ENCODE results near the gene DHX32. TPM values are rescaled to one million over a fixed set of nuclear protein-coding genes. Genes with fewer than 3 reads are reported as not detected.

DHX32 gene
- total RNA-seq, 1 donor from 2014 or later, result 46.4 TPM

DNA sequence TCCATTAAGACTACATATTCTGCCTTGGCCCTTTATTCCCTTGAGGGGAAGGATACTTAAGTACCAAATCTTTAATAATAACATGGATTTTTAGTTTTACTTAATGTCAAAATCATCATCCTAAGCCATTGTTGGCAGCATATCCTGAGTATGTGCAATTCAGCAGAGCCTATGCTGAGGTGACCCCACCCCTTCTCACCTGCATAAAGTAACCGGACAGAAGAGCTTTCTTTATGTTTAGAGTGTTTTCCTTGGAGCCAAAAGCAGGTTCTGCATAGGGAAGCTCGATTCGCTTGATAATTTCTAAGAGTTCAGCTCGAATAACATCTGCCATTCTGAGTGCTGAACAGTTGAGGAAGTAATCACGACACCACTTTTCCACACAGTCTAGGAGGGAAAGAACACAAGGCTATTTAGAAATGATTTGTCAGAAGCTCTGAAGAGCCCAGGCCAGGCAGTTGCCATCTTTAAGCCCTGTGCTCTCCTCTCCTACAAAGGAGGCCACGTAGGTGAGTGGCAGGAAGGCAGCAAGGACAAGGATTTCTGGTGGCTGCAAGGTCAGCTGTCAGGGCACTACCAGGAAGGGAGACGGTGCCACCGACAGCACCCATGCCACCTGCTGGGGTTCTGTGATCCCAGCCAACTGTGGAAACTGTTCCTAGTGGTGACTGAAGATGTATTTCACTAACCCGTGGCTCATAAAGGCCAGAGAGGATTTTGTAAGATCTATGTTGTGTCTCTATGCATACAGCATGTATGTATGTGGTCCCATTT lies 42.1 kb downstream of the DHX32 start:
- Histone ChIP-seq H3K4me1 (peaks cover under 1% of the 10 kb centered on the region), H3K9me3 (replicated peaks) (no peaks in the 10 kb centered on the region), H3K27ac (replicated peaks) (no peak overlapping the region), H3K27me3 (ENCODE audit: low read depth) (no peaks in the 10 kb centered on the region), H3K4me3 (no peak overlapping the region), H3K36me3 (peaks cover 82% of the 10 kb centered on the region)
- DNase-seq, result no peak
- TF ChIP-seq, protein P1, sequence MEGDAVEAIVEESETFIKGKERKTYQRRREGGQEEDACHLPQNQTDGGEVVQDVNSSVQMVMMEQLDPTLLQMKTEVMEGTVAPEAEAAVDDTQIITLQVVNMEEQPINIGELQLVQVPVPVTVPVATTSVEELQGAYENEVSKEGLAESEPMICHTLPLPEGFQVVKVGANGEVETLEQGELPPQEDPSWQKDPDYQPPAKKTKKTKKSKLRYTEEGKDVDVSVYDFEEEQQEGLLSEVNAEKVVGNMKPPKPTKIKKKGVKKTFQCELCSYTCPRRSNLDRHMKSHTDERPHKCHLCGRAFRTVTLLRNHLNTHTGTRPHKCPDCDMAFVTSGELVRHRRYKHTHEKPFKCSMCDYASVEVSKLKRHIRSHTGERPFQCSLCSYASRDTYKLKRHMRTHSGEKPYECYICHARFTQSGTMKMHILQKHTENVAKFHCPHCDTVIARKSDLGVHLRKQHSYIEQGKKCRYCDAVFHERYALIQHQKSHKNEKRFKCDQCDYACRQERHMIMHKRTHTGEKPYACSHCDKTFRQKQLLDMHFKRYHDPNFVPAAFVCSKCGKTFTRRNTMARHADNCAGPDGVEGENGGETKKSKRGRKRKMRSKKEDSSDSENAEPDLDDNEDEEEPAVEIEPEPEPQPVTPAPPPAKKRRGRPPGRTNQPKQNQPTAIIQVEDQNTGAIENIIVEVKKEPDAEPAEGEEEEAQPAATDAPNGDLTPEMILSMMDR (IDR thresholded peaks at IDR 0.05; ENCODE audit: borderline replicate concordance), result no peak
- intact Hi-C loops (cut with micrococcal nuclease), result loop anchor here (10.0 kb wide), 1 partner anchor 104 kb away; no protein-coding TSS in a partner anchor

DNA sequence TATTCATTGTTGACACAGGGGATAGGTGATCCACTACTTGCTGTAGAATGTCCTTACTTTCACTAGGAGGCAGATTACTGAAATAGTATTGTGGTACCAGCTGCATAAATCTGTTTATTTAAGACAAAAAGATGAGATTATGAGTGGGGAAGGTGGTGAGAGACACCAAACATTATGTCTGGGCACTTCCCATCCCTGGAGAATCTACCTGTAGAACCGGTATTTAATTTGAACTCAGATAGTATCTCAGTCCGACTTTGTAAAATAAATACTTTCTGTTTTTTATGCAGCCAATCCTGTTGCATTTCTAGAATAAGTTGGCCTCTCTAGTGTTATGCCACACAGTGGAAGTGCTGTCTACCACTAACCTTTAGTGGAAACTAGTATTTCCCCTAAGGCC lies 44.3 kb downstream of the DHX32 start:
- no peak for DNase-seq
- H3K27me3 ChIP-seq (ENCODE audit: low read depth), result no peaks in the 10 kb centered on the region
- TF ChIP-seq, protein P1 (IDR thresholded peaks at IDR 0.05; ENCODE audit: borderline replicate concordance), result no peak
- H3K4me3 ChIP-seq, result no peak overlapping the region
- no peak overlapping the region for H3K27ac ChIP-seq (replicated peaks)
- no peaks in the 10 kb centered on the region for H3K4me1 ChIP-seq
- H3K9me3 ChIP-seq (replicated peaks), result no peaks in the 10 kb centered on the region
- intact Hi-C loops (cut with micrococcal nuclease), result loop anchor here (10.0 kb wide), 1 partner anchor 102 kb away; no protein-coding TSS in a partner anchor
- H3K36me3 ChIP-seq, result peaks cover 96% of the 10 kb centered on the region

DNA sequence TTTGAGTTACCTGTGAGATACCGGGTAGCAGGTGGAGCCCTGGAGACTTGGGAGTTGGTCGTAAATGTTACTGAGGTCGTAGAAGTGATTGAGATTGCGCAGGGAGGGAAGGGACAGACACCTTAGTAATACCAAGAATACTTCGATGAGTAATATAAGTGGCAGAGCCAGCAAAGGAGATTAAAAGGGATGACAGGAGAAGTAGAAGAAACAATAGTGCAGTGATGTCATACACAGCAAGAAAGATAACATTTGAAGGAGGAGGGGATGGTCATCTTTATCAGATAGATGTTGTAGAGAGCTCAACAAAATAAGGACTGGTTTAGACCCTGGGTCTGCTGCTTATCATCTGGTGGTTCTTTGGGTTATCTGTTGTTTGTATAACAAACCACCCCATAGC lies 52.8 kb downstream of the DHX32 start:
- no peak overlapping the region for H3K4me3 ChIP-seq
- intact Hi-C loops (cut with micrococcal nuclease), result no loop called here
- no peak for DNase-seq
- H3K36me3 ChIP-seq, result peaks cover 68% of the 10 kb centered on the region
- TF ChIP-seq, protein P1 (IDR thresholded peaks at IDR 0.05; ENCODE audit: borderline replicate concordance), result no peak
- H3K27me3 ChIP-seq (ENCODE audit: low read depth), result no peaks in the 10 kb centered on the region
- H3K27ac ChIP-seq (replicated peaks), result no peak overlapping the region
- peaks cover 34% of the 10 kb centered on the region for H3K4me1 ChIP-seq
- no peaks in the 10 kb centered on the region for H3K9me3 ChIP-seq (replicated peaks)

DNA sequence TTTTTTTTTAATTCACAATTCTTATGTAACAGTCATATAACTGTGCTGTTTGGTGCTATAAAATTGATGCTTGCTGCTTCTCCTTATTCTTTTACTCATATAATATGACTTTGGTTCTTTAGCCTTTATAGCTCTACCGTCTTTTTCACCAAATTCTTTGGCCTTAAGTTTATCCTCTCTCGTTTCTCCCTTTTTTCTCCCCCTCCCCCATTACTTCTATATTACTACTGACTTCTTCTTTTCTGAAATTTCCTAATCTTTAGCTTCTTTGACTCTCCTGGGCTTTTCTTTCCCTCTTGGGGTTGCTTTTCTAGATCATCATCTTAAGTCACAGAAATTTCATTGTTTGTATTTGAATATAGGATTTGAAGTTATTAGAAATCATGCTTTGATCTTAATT lies 54.0 kb downstream of the DHX32 start:
- no peaks in the 10 kb centered on the region for H3K27me3 ChIP-seq (ENCODE audit: low read depth)
- intact Hi-C loops (cut with micrococcal nuclease), result no loop called here
- H3K36me3 ChIP-seq, result peaks cover 56% of the 10 kb centered on the region
- H3K27ac ChIP-seq (replicated peaks), result no peak overlapping the region
- TF ChIP-seq, protein P1 (IDR thresholded peaks at IDR 0.05; ENCODE audit: borderline replicate concordance), result no peak
- H3K4me3 ChIP-seq, result no peak overlapping the region
- no peaks in the 10 kb centered on the region for H3K9me3 ChIP-seq (replicated peaks)
- no peak for DNase-seq
- peaks cover 43% of the 10 kb centered on the region for H3K4me1 ChIP-seq

DNA sequence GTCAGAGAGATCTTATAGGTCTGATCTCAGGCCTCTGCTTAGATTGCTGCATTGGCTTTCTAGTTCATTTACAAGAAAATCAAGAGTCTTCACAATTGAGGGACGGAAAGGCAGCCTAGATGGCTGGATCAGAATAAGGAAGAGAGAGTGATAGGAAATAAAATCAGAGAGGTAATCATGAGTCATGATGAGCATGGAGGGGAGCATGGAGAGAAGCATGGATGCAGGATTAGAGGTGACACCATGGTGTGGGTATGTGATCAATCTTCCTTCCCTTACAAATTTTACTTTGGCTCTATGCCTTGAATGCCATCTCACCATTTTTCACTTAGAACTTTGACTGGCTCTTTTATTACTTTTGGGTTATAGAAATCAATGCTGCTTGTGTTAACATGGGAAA lies 56.4 kb downstream of the DHX32 start:
- TF ChIP-seq, protein P1 (IDR thresholded peaks at IDR 0.05; ENCODE audit: borderline replicate concordance), result no peak
- Histone ChIP-seq H3K4me1 (peaks cover 62% of the 10 kb centered on the region), H3K27me3 (ENCODE audit: low read depth) (no peaks in the 10 kb centered on the region), H3K36me3 (peaks cover 32% of the 10 kb centered on the region), H3K9me3 (replicated peaks) (no peaks in the 10 kb centered on the region), H3K4me3 (peak overlapping the region; percentile 98), H3K27ac (replicated peaks) (no peak overlapping the region)
- DNase-seq, result no peak
- intact Hi-C loops (cut with micrococcal nuclease), result no loop called here
